MCF 10A (cell line): Measurements from ENCODE around the gene LDAH. TPM values are rescaled to one million over a fixed set of nuclear protein-coding genes. Genes with fewer than 3 reads are reported as not detected.

Source experiments
- BruUV-seq: library from RNA; stranded (reverse); fragments of 400-500 nt; replicated peaks from 2 replicates; lab custom pipeline; 2021; lab: Mats Ljungman, UMichigan
- CTCF ChIA-PET: fragments of 300-600 bp; sonication (Branson Sonifier 250); formaldehyde crosslinking; extraction: SDS; loops from one replicate; lab custom pipeline; 2021; ENCODE audit warnings: antibody characterized with exemption, inconsistent platforms; lab: Yijun Ruan, JAX
- POLR2A ChIA-PET: fragments of 300-600, 350-650 bp; sonication (Branson Sonifier 250); formaldehyde crosslinking; extraction: SDS; loops from one replicate; lab custom pipeline; 2020; ENCODE audit warnings: antibody characterized with exemption, inconsistent platforms; lab: Yijun Ruan, JAX
- DNase-seq: peaks from one replicate; pipeline ENCODE4 v3.0.0-alpha.2; 2018; ENCODE audit not compliant: unreplicated experiment
- H3K27ac Mint-ChIP-seq: one replicate; pipeline ENCODE4 v1.8.0; 2022; ENCODE audit warnings: mild to moderate bottlenecking, low read depth, mixed read lengths; ENCODE audit not compliant: unreplicated experiment
- H3K27me3 Mint-ChIP-seq: one replicate; pipeline ENCODE4 v1.8.0; 2022; ENCODE audit warnings: mixed read lengths; ENCODE audit not compliant: insufficient read depth, unreplicated experiment
- H3K36me3 Mint-ChIP-seq: one replicate; pipeline ENCODE4 v1.8.0; 2022; ENCODE audit warnings: mild to moderate bottlenecking, moderate library complexity, mixed read lengths; ENCODE audit not compliant: insufficient read depth, unreplicated experiment
- H3K4me1 Mint-ChIP-seq: one replicate; pipeline ENCODE4 v1.8.0; 2022; ENCODE audit warnings: mixed read lengths; ENCODE audit not compliant: insufficient read depth, unreplicated experiment
- H3K4me3 Mint-ChIP-seq: one replicate; pipeline ENCODE4 v1.8.0; 2022; ENCODE audit warnings: mild to moderate bottlenecking, moderate library complexity, mixed read lengths; ENCODE audit not compliant: unreplicated experiment
- H3K9me3 Mint-ChIP-seq: one replicate; pipeline ENCODE4 v1.8.0; 2022; ENCODE audit warnings: mixed read lengths; ENCODE audit not compliant: unreplicated experiment
- CTCF ChIP-seq: fragments of 200-600 bp; IDR thresholded peaks from one replicate; pipeline ENCODE4 v1.8.0; 2022; ENCODE audit warnings: antibody characterized with exemption, mild to moderate bottlenecking; ENCODE audit not compliant: unreplicated experiment
- intact Hi-C: fragments of 100-400 bp; cut with micrococcal nuclease; formaldehyde crosslinking; loops from 2 replicates; pipeline ENCODE4 v1.14.1; 2022
- total RNA-seq: library from RNA; stranded (reverse); gene quantifications from 2 replicates; pipeline ENCODE4 v1.2.3, GENCODE V29; 2022

The LDAH gene
- total RNA-seq, 1 experiment from 2014 or later: 17.0 TPM

- ChIA-PET CTCF (interaction anchor here (0.6 to 1.3 kb wide), 3 partner anchors 11 to 1751 kb away, joined by 4 to 7 read pairs (median 4); no protein-coding TSS in a partner anchor), POLR2A (interaction anchor here (1.2 kb wide), 1 partner anchor 13 kb away, joined by 3 read pairs; no protein-coding TSS in a partner anchor)
- Mint-ChIP-seq H3K9me3 (no peaks in the 10 kb centered on the region), H3K36me3 (no peaks in the 10 kb centered on the region), H3K4me1 (no peaks in the 10 kb centered on the region), H3K4me3 (no peak overlapping the region), H3K27me3 (peaks cover 15% of the 10 kb centered on the region), H3K27ac (no peak overlapping the region)
- no TSS peak for BruUV-seq
- DNase-seq: no peak
- no peak for TF ChIP-seq CTCF
- intact Hi-C loops: no loop called here
Measured at GRCh38 chr2:20855456-20855855, 32.6 kb upstream of the LDAH start.

- no peak overlapping the region for H3K27ac Mint-ChIP-seq
- ChIA-PET POLR2A (no interaction called here), CTCF (interaction anchor here (0.6 kb wide), 1 partner anchor 71 kb away, joined by 3 read pairs; no protein-coding TSS in a partner anchor)
- intact Hi-C loops: no loop called here
- no peak for TF ChIP-seq CTCF
- peaks cover 15% of the 10 kb centered on the region for H3K27me3 Mint-ChIP-seq
- no peaks in the 10 kb centered on the region for H3K36me3 Mint-ChIP-seq
- BruUV-seq: no TSS peak
- DNase-seq: no peak
- no peak overlapping the region for H3K4me3 Mint-ChIP-seq
- no peaks in the 10 kb centered on the region for H3K4me1 Mint-ChIP-seq
- H3K9me3 Mint-ChIP-seq: no peaks in the 10 kb centered on the region
Measured at GRCh38 chr2:20852670-20853069, 29.8 kb upstream of the LDAH start.

- Mint-ChIP-seq H3K9me3 (no peaks in the 10 kb centered on the region), H3K4me3 (no peak overlapping the region), H3K27me3 (peaks cover 15% of the 10 kb centered on the region), H3K4me1 (no peaks in the 10 kb centered on the region), H3K36me3 (no peaks in the 10 kb centered on the region), H3K27ac (no peak overlapping the region)
- no peak for TF ChIP-seq CTCF
- DNase-seq: no peak
- POLR2A ChIA-PET: no interaction called here
- CTCF ChIA-PET: interaction anchor here (0.6 kb wide), 1 partner anchor 71 kb away, joined by 3 read pairs; no protein-coding TSS in a partner anchor
- BruUV-seq: no TSS peak
- intact Hi-C loops: no loop called here
Measured at GRCh38 chr2:20852139-20852538, 29.2 kb upstream of the LDAH start.

- ChIA-PET POLR2A (no interaction called here), CTCF (interaction anchor here (0.6 to 1.0 kb wide), 2 partner anchors 11 to 553 kb away, joined by 3 to 4 read pairs; no protein-coding TSS in a partner anchor)
- BruUV-seq: no TSS peak
- TF ChIP-seq CTCF: no peak
- no peak overlapping the region for H3K27ac Mint-ChIP-seq
- intact Hi-C loops: no loop called here
- H3K4me3 Mint-ChIP-seq: no peak overlapping the region
- H3K4me1 Mint-ChIP-seq: no peaks in the 10 kb centered on the region
- DNase-seq: no peak
- H3K9me3 Mint-ChIP-seq: no peaks in the 10 kb centered on the region
- peaks cover 41% of the 10 kb centered on the region for H3K27me3 Mint-ChIP-seq
- H3K36me3 Mint-ChIP-seq: no peaks in the 10 kb centered on the region
Measured at GRCh38 chr2:20844246-20844645, 21.3 kb upstream of the LDAH start.
